Measurements from ENCODE around the gene EHBP1.

EHBP1 gene

DNA sequence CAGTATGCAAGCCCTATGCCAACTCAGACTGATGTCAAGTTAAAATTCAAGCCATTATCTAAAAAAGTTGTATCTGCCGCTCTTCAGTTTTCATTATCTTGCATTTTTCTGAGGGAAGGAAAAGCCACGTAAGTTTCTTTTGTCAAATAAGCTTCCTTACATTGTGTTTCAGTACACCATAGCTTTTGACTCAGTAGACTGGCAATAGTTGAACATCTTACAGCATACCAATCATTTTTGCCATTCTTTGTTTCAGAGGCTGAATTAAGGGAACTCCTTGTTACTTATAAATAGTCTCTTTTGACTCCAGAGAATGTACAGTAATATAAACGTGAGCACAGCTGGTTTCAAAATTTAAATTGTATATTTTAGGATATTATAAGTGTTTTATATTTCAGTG lies 120.6 kb downstream of the EHBP1 start:
- no peak for DNase-seq

DNA sequence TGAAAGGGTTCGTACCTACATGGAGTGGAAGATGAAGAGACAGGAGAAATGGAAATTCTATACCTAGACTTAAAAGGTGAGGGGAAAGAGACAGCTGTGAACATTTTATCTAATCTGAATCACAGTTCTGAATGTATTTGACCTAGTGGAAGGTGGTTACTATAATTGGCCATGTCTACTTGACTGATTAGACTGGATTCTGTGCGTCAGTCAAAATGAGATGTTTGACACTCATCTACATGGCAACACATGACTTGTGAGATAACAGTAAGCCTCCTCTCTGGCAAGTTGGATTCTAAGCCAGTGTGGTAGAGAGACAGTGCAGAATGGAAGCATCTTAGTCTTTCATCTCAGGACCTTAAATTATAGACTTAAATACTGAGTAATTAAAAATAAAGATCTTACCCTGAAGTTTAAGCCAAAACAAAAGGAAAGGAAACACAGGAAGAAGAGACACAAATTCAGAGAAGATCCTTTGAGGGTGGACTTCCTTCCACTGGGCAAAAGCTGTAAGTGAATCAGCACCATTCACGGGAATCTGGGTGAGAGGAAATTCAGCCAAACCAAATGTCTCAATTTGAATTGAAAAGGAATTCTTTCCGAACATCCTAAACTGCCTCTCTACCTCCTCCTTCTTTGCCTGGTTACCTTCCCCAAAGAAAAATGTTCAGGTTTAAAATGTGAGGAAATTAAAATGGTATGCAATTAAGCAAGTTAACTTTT lies 121.6 kb downstream of the EHBP1 start:
- DNase-seq: no peak

- DNase-seq: no peak
Measured at GRCh38 chr2:62831729-62832128, 126.2 kb downstream of the EHBP1 start.

DNA sequence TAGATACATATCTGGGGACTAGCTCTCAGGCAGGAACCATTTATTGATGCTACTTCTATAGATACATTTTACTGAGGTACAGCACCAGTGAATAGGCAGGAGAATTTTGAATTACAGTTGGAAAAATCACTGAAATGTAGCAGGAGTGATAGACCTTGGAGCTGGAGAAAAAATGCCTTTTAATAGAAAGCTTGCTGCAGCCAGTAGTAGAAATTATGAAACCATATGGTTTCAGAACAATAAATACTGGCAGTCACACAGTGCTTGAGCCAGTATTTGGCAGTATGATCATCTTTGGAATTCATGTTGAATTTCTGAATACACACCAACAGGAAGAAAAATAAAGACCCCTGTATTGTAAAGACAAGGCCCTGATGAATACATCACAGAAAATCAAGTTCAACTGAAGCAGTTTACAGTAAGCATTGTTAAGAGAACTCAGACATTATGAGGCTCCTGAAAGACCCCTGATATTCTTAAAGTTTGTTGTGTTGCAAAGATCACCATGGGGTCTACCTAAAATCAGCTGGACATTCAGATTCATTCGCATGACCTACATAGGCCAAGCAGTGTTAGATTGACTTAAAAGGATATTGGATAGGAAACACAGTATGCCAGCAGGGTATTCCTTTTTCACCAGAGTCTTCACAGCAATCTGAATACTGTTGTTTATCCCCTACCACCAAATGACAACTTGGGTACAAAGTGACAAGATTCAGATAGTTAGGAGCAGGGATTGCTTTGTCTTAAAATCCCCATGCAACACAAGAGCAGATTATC lies 139.0 kb downstream of the EHBP1 start:
- DNase-seq: no peak

GRCh38 chr2:62845256-62845655 lies 139.7 kb downstream of the EHBP1 start:
- DNase-seq: no peak

- DNase-seq: no peak
Measured at GRCh38 chr2:62852254-62852653, 146.7 kb downstream of the EHBP1 start.

DNA sequence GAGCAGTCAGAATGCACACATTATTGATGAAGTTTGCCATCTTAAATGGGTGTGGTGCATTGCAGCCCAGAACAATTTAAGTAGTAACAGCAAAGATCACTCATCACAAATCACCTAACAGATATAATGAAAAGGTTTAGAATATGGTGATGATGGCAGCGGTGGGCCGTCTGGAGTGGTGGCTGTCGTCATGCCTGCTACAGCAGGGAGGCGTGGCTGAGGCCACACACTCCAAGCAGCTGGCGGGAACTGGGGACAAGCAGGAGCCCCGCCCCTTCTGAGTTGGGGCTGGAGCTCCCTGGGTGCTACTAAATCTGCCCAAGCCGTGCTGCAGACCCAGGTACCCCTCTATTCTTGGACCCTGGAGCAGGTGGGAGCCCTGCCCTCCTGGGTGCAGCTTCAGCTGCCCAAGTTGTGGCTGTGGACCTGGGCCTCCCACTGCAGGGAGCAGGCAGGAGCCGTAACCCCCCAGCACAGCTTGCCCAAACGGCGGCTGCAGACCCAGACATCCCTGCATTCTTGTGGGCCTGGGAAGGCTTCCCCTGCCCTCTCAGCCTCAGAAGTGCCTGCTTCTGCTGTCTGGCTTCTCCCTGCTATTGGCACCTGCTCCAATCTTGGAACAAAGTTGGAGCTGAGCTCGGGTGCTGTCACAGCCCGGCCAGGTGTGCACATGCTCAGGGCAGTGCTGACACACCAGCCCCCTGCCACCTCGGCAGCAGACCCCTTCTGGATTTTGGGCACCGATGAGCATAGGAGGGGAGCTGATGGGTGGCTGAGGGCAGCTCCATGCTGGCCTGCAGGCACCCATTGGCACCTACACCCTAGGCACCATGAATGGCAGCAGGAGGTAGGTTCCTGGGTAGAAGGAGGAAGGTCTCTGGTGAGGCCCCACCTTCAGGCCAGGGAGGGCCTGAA lies 149.3 kb downstream of the EHBP1 start:
- no peak for DNase-seq

DNA sequence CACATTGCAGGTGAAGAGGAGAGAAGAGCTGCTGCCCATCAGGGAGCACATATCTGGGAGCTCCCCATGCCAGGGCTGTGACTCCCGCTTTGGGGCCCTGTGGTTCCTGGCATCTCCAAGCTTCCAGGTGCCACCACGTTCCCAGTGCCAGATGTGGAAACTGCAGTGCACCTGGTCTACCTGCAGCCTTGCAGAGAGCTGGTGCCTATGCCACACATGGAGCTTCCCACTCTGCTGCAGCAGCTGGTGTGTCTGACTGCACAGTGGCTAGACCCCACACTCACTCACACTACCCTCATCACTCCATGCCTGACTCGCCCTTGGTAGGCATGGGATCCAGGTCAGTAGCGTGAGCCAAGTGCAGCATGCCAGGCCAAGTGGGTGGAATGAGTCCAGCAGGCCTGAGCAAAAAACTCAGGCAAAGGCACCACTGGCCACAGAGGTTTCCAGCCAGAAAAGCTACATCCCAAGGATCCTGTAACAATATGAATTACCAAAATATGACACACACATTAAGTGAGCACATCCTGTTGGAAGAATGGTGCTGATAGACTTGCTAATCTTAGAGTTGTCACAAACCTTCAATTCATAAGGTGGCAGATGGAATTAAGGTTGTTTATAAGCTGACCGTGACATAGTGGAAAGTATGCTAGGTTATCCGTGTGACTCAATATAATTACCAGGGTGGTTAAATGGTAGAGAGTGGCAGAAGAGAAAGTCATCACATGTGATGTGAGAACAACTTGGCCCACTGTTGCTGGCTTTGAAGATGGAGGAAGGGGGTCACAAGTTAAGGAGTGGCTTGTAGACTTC lies 150.9 kb downstream of the EHBP1 start:
- DNase-seq: no peak

- no peak for DNase-seq
Measured at GRCh38 chr2:62857139-62857931, 151.8 kb downstream of the EHBP1 start.

DNA sequence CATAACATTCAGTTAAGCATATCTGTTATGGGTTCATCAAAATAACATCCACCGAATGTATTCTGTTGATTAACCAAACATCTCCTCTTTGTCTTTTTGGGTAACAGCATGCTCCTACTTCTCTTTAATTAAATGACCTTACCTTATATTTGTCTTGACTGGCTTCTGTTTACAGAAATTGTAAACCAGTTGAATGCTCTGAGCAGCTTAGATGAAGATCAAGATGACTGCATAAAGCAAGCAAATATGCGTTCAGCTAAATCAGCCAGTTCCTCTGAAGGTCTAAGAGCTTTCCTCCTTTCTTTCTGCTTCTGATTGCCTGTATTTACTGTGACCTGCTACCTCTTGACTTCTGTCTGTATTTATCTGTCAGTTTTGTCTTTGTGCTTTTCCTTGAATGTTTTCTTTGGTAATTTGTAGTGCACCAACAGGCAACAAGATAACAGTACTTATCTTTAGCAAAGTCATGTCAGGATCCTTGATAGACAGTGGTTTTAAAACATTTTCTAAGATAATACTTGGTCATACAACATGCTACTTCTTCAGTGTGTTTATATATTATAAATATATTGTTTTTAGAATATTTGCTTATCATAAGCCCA lies 152.8 kb downstream of the EHBP1 start:
- DNase-seq: no peak

- no peak for DNase-seq
Measured at GRCh38 chr2:62868947-62869346, 163.4 kb downstream of the EHBP1 start.

DNA sequence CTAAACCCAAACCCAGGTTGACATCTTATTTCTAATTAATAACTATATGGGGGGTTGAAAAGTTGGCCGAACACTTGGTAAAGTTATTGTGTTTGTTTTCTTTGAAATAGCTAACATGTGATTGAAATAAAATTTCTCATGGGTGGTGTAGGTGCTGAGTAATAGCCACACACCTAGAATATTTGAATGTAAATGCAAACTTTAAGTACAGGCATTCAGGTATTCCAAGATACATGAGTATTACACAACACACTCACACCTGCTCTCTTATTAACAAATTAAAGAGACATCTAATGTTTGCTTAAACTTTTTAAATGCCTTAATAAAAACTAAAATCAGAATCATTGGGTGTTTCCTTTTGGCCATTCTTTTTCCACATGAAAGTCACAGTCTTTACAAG lies 165.5 kb downstream of the EHBP1 start:
- DNase-seq: no peak

DNA sequence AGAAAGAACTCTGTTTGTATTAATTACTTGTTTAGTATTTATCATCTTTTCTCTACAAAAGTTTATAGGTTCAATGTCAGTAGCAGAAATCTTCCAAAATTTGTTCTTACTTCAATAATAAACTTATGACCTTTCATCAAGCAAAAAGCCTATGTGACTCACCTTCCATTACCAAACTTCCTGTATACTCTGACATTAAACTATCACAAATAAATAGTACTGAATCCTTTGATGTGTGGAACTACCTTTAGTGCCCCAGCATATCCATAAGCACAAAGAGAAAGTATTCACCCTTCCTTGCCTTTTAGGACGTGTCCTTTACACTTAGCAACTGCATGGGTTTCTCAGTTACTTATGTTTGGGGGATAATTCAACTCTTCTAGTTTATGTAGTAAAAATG lies 166.0 kb downstream of the EHBP1 start:
- DNase-seq: no peak

DNA sequence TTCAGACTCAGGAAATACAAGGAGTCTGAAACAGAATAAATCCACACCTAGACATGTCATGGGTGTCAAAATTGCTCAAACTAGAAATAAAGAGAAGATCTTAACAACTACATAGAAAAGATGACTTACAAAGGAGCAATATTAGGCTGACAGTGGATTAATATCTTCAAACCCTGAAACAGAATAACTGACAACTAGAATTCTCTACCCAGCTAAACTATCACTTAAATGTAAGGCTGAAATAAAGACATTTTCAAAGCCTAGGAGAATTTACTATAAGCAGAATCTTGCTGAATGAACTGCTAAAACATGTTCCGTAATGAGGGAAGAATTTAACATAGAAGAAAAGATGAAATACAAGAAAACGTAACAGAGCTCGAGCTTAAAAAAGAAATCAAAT lies 168.1 kb downstream of the EHBP1 start:
- no peak for DNase-seq

GRCh38 chr2:62874881-62875383 lies 169.4 kb downstream of the EHBP1 start:
- no peak for DNase-seq

DNA sequence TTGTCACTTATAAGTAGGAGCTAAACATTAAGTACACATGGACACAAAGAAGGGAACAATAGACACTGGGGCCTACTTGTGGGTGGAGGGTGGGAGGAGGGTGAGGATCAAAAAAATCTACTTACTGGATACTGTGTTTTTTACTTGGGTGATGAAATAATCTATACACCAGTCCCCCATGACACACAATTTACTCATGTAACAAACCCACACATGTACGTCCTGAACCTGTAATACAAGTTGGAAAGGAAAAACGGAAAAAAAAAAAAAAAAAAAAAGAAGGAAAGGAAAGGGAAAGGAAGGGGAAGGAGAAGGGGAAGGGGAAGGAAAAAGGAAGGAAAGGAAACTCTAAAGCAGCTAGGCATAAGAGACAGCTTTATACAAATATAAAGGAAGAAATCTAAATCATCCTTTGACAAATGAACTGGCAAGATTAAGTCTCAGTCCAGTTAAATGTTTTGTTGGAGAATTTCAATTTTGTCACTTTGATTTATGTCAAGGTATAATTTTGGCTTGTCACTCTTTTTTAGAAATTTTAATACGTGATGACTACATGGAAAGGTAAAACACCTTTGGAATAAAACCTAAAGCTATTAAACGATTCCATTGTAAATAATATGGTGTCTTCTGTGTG lies 175.8 kb downstream of the EHBP1 start:
- DNase-seq: no peak

- no peak for DNase-seq
Measured at GRCh38 chr2:62883629-62884028, 178.1 kb downstream of the EHBP1 start.

DNA sequence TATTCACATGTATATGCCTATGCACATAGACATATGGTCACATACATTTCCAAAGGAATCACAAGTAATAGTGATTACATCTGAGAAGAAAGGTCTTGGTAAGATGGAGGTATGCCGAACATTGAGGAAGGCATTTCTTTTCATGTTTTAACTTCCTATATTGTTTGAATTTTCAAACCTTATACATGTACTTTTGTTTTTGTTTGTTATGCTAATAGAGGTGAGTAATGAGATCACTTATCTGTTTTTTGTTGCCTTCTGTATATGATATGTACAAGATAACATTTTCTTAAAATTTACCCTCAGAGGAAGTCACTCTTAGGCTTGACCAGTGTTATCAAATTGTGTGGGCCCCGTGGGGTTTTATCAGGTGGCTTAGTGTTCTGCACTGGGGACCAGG lies 178.6 kb downstream of the EHBP1 start:
- DNase-seq: no peak

DNA sequence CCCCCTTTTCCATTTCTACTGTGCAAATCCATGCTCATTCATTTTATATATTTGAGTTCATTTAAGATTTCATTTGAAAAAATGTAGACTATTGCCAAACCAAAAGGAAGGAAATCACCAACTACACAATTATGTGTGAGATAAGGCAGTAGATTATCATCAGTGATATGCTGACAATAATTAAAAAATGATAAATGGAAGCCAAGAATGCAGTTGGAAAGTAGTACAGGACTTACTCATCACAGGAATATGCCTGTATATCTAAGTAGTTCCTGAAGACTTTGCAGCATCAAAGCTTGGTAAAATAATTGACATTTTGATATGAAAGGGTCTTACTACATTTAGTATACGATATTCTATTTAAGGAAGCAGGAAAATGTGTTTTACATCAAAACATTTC lies 179.0 kb downstream of the EHBP1 start:
- no peak for DNase-seq

DNA sequence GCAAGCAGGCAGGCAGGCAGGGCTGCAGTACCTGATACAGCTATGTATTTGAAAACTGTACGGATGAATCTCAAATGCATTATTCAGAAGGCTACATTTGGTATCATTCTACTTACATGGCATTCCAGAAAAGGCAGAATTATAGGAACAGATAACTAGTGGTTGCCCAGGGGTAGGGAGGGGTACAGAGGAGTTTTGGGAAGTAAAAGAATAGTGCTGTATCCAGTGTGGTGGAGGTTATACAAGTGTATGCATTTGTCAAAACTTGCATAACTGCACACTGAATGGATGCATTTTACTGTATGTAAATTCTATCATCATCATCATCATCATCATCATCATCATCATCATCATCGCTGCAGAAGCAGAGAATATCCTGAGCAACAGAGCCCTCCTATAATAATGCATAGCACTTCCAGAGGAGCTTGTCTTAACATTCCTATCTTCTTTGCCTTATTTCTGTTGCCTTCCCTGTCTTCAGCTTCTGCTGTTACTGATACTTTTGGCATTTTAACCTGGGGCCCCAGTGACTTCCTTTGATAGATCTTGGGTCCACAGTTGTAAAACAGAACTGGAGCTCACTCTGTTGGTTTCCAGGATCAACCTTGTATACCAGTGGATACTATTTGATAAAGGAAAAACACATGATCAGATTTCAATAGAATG lies 189.6 kb downstream of the EHBP1 start:
- DNase-seq: no peak
